ENCODE measurements around the gene CATSPERZ. TPM values are rescaled to one million over a fixed set of nuclear protein-coding genes. Genes with fewer than 3 reads are reported as not detected.

Gene CATSPERZ
- total and polyA plus RNA-seq, 8 donors: 0.27 to 1.5 (median 0.51) TPM; not detected in 5

GRCh38 chr11:64303109-64304031 lies 3.2 kb downstream of the CATSPERZ start:
- TF ChIP-seq CTCF (IDR thresholded peaks at IDR 0.05): no peak
- Histone ChIP-seq H3K27ac (peak overlapping the region in 1 of 4 donors; percentile 82), H3K4me3 (no peak overlapping the region), H3K27me3 (peaks cover 0 to 8% (median 4%) of the 10 kb centered on the region in 4 donors), H3K4me1 (peaks cover 16 to 31% (median 19%) of the 10 kb centered on the region in 3 donors), H3K36me3 (no peaks in the 10 kb centered on the region), H3K9me3 (no peaks in the 10 kb centered on the region)
- no peak for FAIRE-seq
- ATAC-seq: no peak
- DNase-seq: peak in 2 of 6 donors; percentile 47 to 48
- intact Hi-C loops (cut with DNase I): no loop called here
- 73 to 82% methylated on average over 13 of the region's 13 CpGs for WGBS, 2 donors

GRCh38 chr11:64304032-64304315 lies 3.8 kb downstream of the CATSPERZ start:
- H3K36me3 ChIP-seq: no peaks in the 10 kb centered on the region
- intact Hi-C loops (cut with DNase I): no loop called here
- no peak for ATAC-seq
- H3K4me1 ChIP-seq: peaks cover 16 to 30% (median 19%) of the 10 kb centered on the region in 3 donors
- H3K9me3 ChIP-seq: no peaks in the 10 kb centered on the region
- TF ChIP-seq CTCF (IDR thresholded peaks at IDR 0.05): no peak
- peaks cover 0 to 8% (median under 1%) of the 10 kb centered on the region in 4 donors for H3K27me3 ChIP-seq
- 49 to 53% methylated on average over 5 of the region's 5 CpGs for WGBS, 2 donors
- FAIRE-seq: no peak
- DNase-seq: peak in 1 of 6 donors; percentile 34
- H3K27ac ChIP-seq: peak overlapping the region in 3 of 4 donors; percentile 82 to 95 (median 92)
- peak overlapping the region in 1 of 4 donors; percentile 69 for H3K4me3 ChIP-seq

GRCh38 chr11:64304316-64305072 lies 4.3 kb downstream of the CATSPERZ start:
- Histone ChIP-seq H3K27ac (peak overlapping the region; percentile 82 to 95 (median 89)), H3K4me3 (peak overlapping the region; percentile 23 to 71 (median 46)), H3K27me3 (peaks cover 0 to 8% (median 0%) of the 10 kb centered on the region in 4 donors), H3K36me3 (no peaks in the 10 kb centered on the region), H3K4me1 (peaks cover 14 to 25% (median 19%) of the 10 kb centered on the region in 3 donors), H3K9me3 (no peaks in the 10 kb centered on the region)
- intact Hi-C loops (cut with DNase I): no loop called here
- no peak for FAIRE-seq
- peak; percentile 72 to 85 (median 80) for TF ChIP-seq CTCF (IDR thresholded peaks at IDR 0.05)
- ATAC-seq: peak; percentile 47 to 65 (median 55)
- DNase-seq: peak; percentile 87 to 98 (median 94)
- WGBS, 2 donors: 1% methylated on average over 46 of the region's 46 CpGs

DNA sequence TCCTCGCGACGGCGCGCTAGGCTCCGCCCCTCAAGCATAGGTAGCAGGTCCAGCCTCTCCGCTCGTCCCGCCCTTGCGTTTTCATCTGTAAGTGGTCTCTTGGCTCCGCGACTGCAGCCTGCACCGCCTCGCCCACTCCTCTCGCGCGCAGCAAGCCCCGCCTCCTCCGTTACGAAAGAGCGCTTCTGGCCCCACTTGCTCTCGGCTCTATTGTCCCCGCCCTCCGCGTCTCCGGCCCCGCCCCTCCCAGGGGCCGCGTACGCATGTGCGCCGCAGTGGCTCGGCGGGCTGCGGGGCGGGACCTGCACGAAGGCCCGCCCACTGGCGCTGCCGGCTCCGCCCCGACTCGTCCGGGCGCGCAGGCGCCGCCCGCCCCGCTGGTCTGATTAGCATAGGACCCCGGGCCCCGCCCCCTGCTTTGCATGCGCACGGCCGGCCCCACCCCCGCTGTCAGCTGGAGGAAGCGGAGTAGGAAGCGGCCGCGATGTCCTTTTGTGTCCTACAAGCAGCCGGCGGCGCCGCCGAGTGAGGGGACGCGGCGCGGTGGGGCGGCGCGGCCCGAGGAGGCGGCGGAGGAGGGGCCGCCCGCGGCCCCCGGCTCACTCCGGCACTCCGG lies 5.0 kb downstream of the CATSPERZ start, which contains the start of gene ESRRA:
Gene ESRRA, plus strand, starts transcription at position 450 of the 616 bp plus-strand sequence. CDS start 1,656 bp downstream, outside the sequence.
- intact Hi-C loops (cut with DNase I): no loop called here
- H3K27me3 ChIP-seq: peaks cover 0 to under 1% (median 0%) of the 10 kb centered on the region in 4 donors
- 0% methylated on average over 68 to 81 of the region's 81 CpGs for WGBS, 2 donors
- H3K4me1 ChIP-seq: peaks cover 8 to 18% (median 15%) of the 10 kb centered on the region in 3 donors
- no peak for TF ChIP-seq CTCF (IDR thresholded peaks at IDR 0.05)
- ATAC-seq (peak; percentile 82 to 91 (median 86)), DNase-seq (peak; percentile 99 to 100 (median 100)), FAIRE-seq (no peak)
- H3K9me3 ChIP-seq: no peaks in the 10 kb centered on the region
- H3K36me3 ChIP-seq: no peaks in the 10 kb centered on the region
- H3K4me3 ChIP-seq: peak within 1 kb of the TSS; percentile 46 to 71 (median 63)
- peak within 1 kb of the TSS; percentile 86 to 95 (median 90) for H3K27ac ChIP-seq

All from pancreas (tissue), 10 donors.